GM23338 (cell line): ENCODE results near the gene DNAJC6. TPM values are rescaled to one million over a fixed set of nuclear protein-coding genes. Genes with fewer than 3 reads are reported as not detected.

Source experiments
- ATAC-seq: fragments of 200-7000 bp; cut with Tn5 transposase; 3 replicates; pipeline ENCODE4 v1.9.1; 2020
- DNase-seq: peaks from one replicate; pipeline ENCODE4 v3.0.0-alpha.2; 2015; ENCODE audit warnings: low spot score
- H2AFZ ChIP-seq: fragments of 200-600 bp; sonication (generic); 2 replicates; pipeline ENCODE4 v1.8.0; 2016; ENCODE audit warnings: antibody characterized with exemption, mild to moderate bottlenecking, moderate library complexity
- H3F3A ChIP-seq: fragments of 200-600 bp; sonication (generic); replicated peaks from 2 replicates; pipeline ENCODE4 v1.8.0; 2017; ENCODE audit warnings: antibody characterized with exemption, mixed run types, low read depth
- H3K27ac ChIP-seq: fragments of 200-600 bp; sonication (generic); 2 replicates; pipeline ENCODE4 v1.6.1; 2016; ENCODE audit warnings: low read depth
- H3K27me3 ChIP-seq: fragments of 200-600 bp; sonication (generic); 2 replicates; pipeline ENCODE4 v1.8.0; 2016; ENCODE audit warnings: mild to moderate bottlenecking, mixed run types, moderate library complexity; ENCODE audit not compliant: insufficient read depth
- H3K36me3 ChIP-seq: fragments of 200-600 bp; sonication (generic); 2 replicates; pipeline ENCODE4 v1.8.0; 2016; ENCODE audit warnings: mild to moderate bottlenecking; ENCODE audit not compliant: insufficient read depth
- H3K4me1 ChIP-seq: fragments of 200-600 bp; sonication (generic); 2 replicates; pipeline ENCODE4 v1.8.0; 2016; ENCODE audit warnings: mild to moderate bottlenecking, moderate library complexity; ENCODE audit not compliant: insufficient read depth
- H3K4me2 ChIP-seq: fragments of 200-600 bp; sonication (generic); 2 replicates; pipeline ENCODE4 v1.7.1; 2017; ENCODE audit warnings: mixed run types
- H3K4me3 ChIP-seq: fragments of 200-600 bp; sonication (generic); 2 replicates; pipeline ENCODE4 v1.6.1; 2016; ENCODE audit warnings: mixed run types
- H3K79me2 ChIP-seq: fragments of 200-600 bp; sonication (generic); replicated peaks from 2 replicates; pipeline ENCODE4 v1.8.0; 2017; ENCODE audit warnings: mild to moderate bottlenecking; ENCODE audit not compliant: insufficient read depth
- H3K9me2 ChIP-seq: fragments of 200-600 bp; sonication (generic); 2 replicates; pipeline ENCODE4 v1.8.0; 2017; ENCODE audit not compliant: insufficient read depth
- H4K20me1 ChIP-seq: fragments of 200-600 bp; sonication (generic); replicated peaks from 2 replicates; pipeline ENCODE4 v1.8.0; 2017; ENCODE audit warnings: mild to moderate bottlenecking; ENCODE audit not compliant: insufficient read depth
- H3K27ac Mint-ChIP-seq: 2 replicates; pipeline ENCODE4 v1.8.0; 2020; ENCODE audit warnings: inconsistent platforms, mild to moderate bottlenecking, moderate library complexity, mixed read lengths
- H3K27me3 Mint-ChIP-seq: 3 replicates; pipeline ENCODE4 v1.8.0; 2022; ENCODE audit warnings: low read depth, mild to moderate bottlenecking, moderate library complexity, mixed read lengths, inconsistent platforms; ENCODE audit not compliant: insufficient read depth, poor library complexity
- H3K36me3 Mint-ChIP-seq: 3 replicates; pipeline ENCODE4 v1.8.0; 2021; ENCODE audit warnings: low read depth, mild to moderate bottlenecking, inconsistent platforms, moderate library complexity, mixed read lengths
- H3K4me1 Mint-ChIP-seq: 3 replicates; pipeline ENCODE4 v1.8.0; 2020; ENCODE audit warnings: mild to moderate bottlenecking, inconsistent platforms, mixed read lengths
- H3K4me3 Mint-ChIP-seq: 3 replicates; pipeline ENCODE4 v1.8.0; 2021; ENCODE audit warnings: moderate library complexity, mild to moderate bottlenecking, inconsistent platforms, mixed read lengths
- H3K9me3 Mint-ChIP-seq: 3 replicates; pipeline ENCODE4 v1.8.0; 2020; ENCODE audit warnings: moderate library complexity, mild to moderate bottlenecking, inconsistent platforms, mixed read lengths
- CREB1 ChIP-seq: fragments of 250-450 bp; sonication (Bioruptor Pico); IDR thresholded peaks from 2 replicates; pipeline ENCODE4 v1.5.0; 2020; ENCODE audit warnings: low read depth, mild to moderate bottlenecking, moderate library complexity
- EZH2phosphoT487 ChIP-seq: fragments of 200-600 bp; sonication (generic); IDR thresholded peaks from one replicate; pipeline ENCODE4 v1.8.1; 2018; ENCODE audit warnings: antibody characterized with exemption; ENCODE audit not compliant: unreplicated experiment
- JUNB ChIP-seq: IDR thresholded peaks from one replicate; pipeline ENCODE4 v1.6.1; 2016; ENCODE audit warnings: antibody characterized with exemption; ENCODE audit not compliant: unreplicated experiment
- NANOG ChIP-seq: IDR thresholded peaks from 2 replicates; pipeline ENCODE4 v1.6.1; 2016; ENCODE audit warnings: antibody characterized with exemption, borderline replicate concordance
- POLR2AphosphoS5 ChIP-seq: IDR thresholded peaks from 2 replicates; pipeline ENCODE4 v1.6.1; 2016; ENCODE audit warnings: antibody characterized with exemption, low read depth
- STAT1 ChIP-seq: IDR thresholded peaks from one replicate; pipeline ENCODE4 v1.6.1; 2016; ENCODE audit warnings: antibody characterized with exemption; ENCODE audit not compliant: unreplicated experiment
- ZNF114 ChIP-seq: fragments of 250-450 bp; sonication (Bioruptor Pico); IDR thresholded peaks from 2 replicates; pipeline ENCODE4 v1.5.0; 2020; ENCODE audit warnings: mild to moderate bottlenecking, moderate library complexity
- ZNF331 ChIP-seq: fragments of 250-450 bp; sonication (Bioruptor Pico); IDR thresholded peaks from 2 replicates; pipeline ENCODE4 v1.5.0; 2020; ENCODE audit warnings: low read depth, mild to moderate bottlenecking, moderate library complexity
- polyA plus RNA-seq: library from polyadenylated mRNA; unstranded; fragments of >200 nt; fragmentation: Nextera tagmentation; extraction: Ambion mirVana; gene quantifications from 2 replicates; pipeline ENCODE4 v1.2.1, GENCODE V29; 2016
- total RNA-seq: library from RNA; depleted of rRNA; stranded (reverse); fragments of >200 nt; shearing (Covaris generic); gene quantifications from 2 replicates; pipeline ENCODE4 v1.2.3, GENCODE V29; 2014
- TF ChIP-seq, protein P1 (sequence below): fragments of 250-450 bp; sonication (Bioruptor Pico); IDR thresholded peaks from 2 replicates; pipeline ENCODE4 v1.5.0; 2020; ENCODE audit warnings: mild to moderate bottlenecking, moderate library complexity
- TF ChIP-seq, protein P2 (sequence below): IDR thresholded peaks from 2 replicates; pipeline ENCODE4 v1.6.1; 2016; ENCODE audit warnings: antibody characterized with exemption
- TF ChIP-seq, protein P3 (sequence below), 2 experiments: fragments of 200-600 bp in 1 of 2; sonication (generic) in 1 of 2; conservative IDR thresholded peaks; 2 replicates each; pipeline versions ENCODE4 v1.5.1 to v1.6.1; 2016 to 2017; ENCODE audit warnings: antibody characterized with exemption in 2 of 2, low read depth in 2 of 2, mild to moderate bottlenecking in 2 of 2, moderate library complexity in 1 of 2

Gene DNAJC6
- total and polyA plus RNA-seq, 2 experiments from 2014 or later = 2.4 to 7.4 TPM

DNA sequence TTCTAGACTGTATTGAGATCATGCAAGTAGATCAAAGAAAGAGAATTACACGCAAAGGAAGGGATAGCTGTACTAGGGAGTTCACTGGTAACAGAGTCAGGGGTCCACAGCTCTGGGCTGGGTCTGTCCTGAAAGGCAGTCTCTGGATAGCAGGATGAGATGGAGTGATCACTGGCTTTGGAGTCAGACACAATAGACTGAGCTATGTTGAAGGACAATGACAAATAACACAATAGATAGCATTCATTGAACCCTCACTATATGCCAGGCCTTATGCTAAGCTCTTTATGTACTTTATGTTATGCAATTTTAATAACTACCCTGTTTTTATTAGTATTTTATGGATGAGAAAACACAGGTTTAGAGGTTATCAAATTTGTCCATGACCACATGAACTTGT lies 10.0 kb upstream of the DNAJC6 start (continued):
- TF ChIP-seq, protein P1, sequence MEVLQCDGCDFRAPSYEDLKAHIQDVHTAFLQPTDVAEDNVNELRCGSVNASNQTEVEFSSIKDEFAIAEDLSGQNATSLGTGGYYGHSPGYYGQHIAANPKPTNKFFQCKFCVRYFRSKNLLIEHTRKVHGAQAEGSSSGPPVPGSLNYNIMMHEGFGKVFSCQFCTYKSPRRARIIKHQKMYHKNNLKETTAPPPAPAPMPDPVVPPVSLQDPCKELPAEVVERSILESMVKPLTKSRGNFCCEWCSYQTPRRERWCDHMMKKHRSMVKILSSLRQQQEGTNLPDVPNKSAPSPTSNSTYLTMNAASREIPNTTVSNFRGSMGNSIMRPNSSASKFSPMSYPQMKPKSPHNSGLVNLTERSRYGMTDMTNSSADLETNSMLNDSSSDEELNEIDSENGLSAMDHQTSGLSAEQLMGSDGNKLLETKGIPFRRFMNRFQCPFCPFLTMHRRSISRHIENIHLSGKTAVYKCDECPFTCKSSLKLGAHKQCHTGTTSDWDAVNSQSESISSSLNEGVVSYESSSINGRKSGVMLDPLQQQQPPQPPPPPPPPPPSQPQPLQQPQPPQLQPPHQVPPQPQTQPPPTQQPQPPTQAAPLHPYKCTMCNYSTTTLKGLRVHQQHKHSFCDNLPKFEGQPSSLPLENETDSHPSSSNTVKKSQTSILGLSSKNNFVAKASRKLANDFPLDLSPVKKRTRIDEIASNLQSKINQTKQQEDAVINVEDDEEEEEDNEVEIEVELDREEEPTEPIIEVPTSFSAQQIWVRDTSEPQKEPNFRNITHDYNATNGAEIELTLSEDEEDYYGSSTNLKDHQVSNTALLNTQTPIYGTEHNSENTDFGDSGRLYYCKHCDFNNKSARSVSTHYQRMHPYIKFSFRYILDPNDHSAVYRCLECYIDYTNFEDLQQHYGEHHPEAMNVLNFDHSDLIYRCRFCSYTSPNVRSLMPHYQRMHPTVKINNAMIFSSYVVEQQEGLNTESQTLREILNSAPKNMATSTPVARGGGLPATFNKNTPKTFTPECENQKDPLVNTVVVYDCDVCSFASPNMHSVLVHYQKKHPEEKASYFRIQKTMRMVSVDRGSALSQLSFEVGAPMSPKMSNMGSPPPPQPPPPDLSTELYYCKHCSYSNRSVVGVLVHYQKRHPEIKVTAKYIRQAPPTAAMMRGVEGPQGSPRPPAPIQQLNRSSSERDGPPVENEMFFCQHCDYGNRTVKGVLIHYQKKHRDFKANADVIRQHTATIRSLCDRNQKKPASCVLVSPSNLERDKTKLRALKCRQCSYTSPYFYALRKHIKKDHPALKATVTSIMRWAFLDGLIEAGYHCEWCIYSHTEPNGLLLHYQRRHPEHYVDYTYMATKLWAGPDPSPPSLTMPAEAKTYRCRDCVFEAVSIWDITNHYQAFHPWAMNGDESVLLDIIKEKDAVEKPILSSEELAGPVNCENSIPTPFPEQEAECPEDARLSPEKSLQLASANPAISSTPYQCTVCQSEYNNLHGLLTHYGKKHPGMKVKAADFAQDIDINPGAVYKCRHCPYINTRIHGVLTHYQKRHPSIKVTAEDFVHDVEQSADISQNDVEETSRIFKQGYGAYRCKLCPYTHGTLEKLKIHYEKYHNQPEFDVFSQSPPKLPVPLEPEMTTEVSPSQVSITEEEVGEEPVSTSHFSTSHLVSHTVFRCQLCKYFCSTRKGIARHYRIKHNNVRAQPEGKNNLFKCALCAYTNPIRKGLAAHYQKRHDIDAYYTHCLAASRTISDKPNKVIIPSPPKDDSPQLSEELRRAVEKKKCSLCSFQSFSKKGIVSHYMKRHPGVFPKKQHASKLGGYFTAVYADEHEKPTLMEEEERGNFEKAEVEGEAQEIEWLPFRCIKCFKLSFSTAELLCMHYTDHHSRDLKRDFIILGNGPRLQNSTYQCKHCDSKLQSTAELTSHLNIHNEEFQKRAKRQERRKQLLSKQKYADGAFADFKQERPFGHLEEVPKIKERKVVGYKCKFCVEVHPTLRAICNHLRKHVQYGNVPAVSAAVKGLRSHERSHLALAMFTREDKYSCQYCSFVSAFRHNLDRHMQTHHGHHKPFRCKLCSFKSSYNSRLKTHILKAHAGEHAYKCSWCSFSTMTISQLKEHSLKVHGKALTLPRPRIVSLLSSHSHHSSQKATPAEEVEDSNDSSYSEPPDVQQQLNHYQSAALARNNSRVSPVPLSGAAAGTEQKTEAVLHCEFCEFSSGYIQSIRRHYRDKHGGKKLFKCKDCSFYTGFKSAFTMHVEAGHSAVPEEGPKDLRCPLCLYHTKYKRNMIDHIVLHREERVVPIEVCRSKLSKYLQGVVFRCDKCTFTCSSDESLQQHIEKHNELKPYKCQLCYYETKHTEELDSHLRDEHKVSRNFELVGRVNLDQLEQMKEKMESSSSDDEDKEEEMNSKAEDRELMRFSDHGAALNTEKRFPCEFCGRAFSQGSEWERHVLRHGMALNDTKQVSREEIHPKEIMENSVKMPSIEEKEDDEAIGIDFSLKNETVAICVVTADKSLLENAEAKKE = no peak
- TF ChIP-seq, protein P2, sequence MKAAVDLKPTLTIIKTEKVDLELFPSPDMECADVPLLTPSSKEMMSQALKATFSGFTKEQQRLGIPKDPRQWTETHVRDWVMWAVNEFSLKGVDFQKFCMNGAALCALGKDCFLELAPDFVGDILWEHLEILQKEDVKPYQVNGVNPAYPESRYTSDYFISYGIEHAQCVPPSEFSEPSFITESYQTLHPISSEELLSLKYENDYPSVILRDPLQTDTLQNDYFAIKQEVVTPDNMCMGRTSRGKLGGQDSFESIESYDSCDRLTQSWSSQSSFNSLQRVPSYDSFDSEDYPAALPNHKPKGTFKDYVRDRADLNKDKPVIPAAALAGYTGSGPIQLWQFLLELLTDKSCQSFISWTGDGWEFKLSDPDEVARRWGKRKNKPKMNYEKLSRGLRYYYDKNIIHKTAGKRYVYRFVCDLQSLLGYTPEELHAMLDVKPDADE = no peak
- TF ChIP-seq NANOG = no peak
- no peak for TF ChIP-seq POLR2AphosphoS5
- TF ChIP-seq EZH2phosphoT487 = no peak
- TF ChIP-seq JUNB = no peak
- no peak for TF ChIP-seq STAT1

DNA sequence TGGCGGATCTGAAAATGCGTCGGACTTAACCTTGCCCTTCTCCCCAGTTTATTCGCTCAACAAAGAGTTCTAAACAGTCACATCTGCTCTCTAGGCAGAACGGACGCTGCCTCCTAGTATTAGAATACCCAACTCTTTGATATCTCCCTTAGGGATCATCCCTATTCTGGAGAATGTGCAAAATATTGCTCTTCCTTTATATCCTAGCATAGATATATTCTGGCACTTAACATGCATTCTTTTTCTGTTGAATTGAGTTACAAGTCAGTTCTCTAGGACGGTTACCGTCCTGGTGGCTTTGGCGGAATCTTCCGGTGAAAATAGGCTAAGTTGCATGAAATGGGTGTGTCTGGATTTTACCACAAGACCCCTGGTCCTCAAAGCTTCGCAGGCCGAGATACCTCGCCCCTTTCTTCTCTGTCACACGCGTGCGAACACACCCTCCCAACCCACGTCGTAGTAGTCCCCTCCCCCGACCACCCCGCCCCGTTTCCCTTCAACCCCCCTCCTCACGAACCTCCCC lies 501 bp upstream of the DNAJC6 start:
- peaks cover 23% of the 10 kb centered on the region for H3K4me1 ChIP-seq
- Mint-ChIP-seq H3K9me3 (no peaks in the 10 kb centered on the region), H3K27ac (no peak overlapping the region), H3K4me1 (peaks cover 22% of the 10 kb centered on the region), H3K27me3 (peaks cover 11% of the 10 kb centered on the region), H3K36me3 (no peaks in the 10 kb centered on the region), H3K4me3 (peak overlapping the region; percentile 92)
- peak overlapping the region; percentile 92 for H3K4me3 ChIP-seq
- H3F3A ChIP-seq = peaks cover 3% of the 10 kb centered on the region
- TF ChIP-seq, protein P3, sequence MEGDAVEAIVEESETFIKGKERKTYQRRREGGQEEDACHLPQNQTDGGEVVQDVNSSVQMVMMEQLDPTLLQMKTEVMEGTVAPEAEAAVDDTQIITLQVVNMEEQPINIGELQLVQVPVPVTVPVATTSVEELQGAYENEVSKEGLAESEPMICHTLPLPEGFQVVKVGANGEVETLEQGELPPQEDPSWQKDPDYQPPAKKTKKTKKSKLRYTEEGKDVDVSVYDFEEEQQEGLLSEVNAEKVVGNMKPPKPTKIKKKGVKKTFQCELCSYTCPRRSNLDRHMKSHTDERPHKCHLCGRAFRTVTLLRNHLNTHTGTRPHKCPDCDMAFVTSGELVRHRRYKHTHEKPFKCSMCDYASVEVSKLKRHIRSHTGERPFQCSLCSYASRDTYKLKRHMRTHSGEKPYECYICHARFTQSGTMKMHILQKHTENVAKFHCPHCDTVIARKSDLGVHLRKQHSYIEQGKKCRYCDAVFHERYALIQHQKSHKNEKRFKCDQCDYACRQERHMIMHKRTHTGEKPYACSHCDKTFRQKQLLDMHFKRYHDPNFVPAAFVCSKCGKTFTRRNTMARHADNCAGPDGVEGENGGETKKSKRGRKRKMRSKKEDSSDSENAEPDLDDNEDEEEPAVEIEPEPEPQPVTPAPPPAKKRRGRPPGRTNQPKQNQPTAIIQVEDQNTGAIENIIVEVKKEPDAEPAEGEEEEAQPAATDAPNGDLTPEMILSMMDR (conservative IDR thresholded peaks at IDR 0.05; ENCODE audit: low read depth in 2 of 2) = no peak
- TF ChIP-seq CREB1 (CRISPR knock-in tag) (no peak), JUNB (no peak), ZNF114 (CRISPR knock-in tag) (no peak), ZNF331 (CRISPR knock-in tag) (no peak), NANOG (no peak), STAT1 (no peak), EZH2phosphoT487 (no peak)
- TF ChIP-seq, protein P2 = no peak
- H3K9me2 ChIP-seq = no peaks in the 10 kb centered on the region
- DNase-seq = peak; percentile 11
- H2AFZ ChIP-seq = peak overlapping the region; percentile 49; the same call in 1 of the 2 replicates
- no peaks in the 10 kb centered on the region for H3K79me2 ChIP-seq
- H4K20me1 ChIP-seq = no peaks in the 10 kb centered on the region
- H3K4me2 ChIP-seq = peak overlapping the region; percentile 75
- H3K27me3 ChIP-seq = peaks cover 38% of the 10 kb centered on the region
- H3K36me3 ChIP-seq = no peaks in the 10 kb centered on the region
- no peak overlapping the region for H3K27ac ChIP-seq
- ATAC-seq = no peak
